K562 treated with DMSO at 1 percent for 4 hours (cell line): ENCODE data around the gene TRIM26. TPM values are rescaled to one million over a fixed set of nuclear protein-coding genes. Genes with fewer than 3 reads are reported as not detected.

ENCODE experiments used
- total RNA-seq: library from RNA; unstranded; fragments of 300-600 nt; gene quantifications from 2 replicates; pipeline ENCODE4 v1.2.3, GENCODE V29; 2022; ENCODE audit not compliant: insufficient read depth

TRIM26 gene
- 6.4 and 8.7 TPM in 2 replicates for total RNA-seq

DNA sequence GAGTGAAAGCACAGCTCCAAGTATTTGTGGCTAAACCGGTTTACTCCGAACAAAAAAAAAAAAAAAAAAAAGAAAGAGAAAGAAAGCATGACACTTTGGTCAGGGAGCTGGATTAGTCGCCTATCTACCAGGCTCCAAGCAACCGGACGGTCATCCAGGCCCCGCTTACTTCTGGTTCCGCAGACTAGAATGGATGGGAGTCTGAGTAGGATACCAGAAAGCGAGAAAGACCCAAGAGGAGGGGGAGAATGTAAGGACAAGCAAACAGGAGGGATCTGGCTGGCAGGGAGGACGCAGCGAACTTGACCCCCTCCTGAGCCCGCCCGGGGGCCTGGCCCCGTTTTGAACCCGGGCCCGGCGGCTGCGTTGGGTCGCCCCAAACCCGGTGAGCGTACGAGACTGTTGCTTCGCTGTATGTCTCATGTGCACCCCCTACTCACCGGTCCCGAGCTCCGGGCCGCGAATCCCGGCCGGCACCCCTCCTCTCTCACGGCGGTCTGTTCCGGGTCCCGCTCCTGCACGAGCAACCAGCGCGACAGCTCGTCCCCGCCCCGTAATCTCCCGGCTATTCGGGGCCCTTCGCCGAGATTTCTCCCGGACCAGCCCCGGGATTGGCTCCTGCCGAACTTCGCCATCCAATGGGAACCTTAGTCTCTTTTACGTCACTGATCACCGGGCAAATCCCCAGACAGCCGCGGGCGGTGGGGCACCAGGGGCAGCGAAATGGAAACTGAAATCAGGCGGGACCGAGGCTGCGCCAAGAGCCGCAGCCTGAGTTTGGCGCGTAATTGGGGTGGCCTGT, at the start of gene TRIM26:
Gene TRIM26, minus strand, starts transcription at position 542 of the 802 bp plus-strand sequence. CDS start 14,303 bp downstream, outside the sequence.

GRCh38 chr6:30163090-30163917, 49.9 kb downstream of the TRIM26 start, which contains the start of gene TRIM15:
Gene TRIM15, plus strand, starts transcription at chr6:30163546. Its CDS starts 139 bp downstream, at chr6:30163685.

DNA sequence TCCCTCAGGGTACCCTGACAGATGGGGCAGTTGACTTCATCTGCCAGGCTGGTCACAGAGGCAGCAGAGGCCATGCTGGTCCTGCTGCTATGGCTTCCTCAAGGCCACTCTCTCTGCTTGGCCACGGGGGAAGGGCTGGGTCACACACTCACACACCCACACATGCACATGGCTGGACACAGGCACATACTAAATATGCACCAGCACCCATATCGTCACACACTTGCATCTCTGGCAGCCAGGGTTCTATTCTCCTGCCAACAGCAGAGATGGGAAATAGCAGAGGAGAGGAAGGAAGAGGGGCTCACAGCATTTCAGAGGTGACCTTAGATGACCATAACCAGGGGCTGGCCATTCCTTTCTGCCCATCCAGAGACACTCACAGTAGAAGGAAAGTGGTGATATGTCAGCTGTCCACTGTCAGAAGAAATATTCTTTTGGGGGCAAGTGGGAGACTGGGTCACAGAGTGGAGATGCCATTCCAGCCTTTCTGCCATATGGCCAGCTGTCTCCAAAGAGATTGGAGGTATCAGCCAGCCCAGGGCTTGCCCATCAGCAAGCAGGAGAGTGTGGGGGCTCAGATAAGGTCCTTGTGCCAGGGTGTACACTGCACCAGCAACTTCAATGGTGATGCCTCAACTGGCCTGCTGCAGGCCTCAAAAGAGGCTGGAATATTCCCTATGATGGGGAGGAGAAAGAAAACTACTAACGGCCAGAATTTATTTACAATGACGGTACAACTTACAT, 52.2 kb downstream of the TRIM26 start, which contains the start of gene TRIM10:
Gene TRIM10, minus strand, starts transcription at position 427 of the 747 bp plus-strand sequence. Its CDS starts 353 bp downstream, at position 74.

DNA sequence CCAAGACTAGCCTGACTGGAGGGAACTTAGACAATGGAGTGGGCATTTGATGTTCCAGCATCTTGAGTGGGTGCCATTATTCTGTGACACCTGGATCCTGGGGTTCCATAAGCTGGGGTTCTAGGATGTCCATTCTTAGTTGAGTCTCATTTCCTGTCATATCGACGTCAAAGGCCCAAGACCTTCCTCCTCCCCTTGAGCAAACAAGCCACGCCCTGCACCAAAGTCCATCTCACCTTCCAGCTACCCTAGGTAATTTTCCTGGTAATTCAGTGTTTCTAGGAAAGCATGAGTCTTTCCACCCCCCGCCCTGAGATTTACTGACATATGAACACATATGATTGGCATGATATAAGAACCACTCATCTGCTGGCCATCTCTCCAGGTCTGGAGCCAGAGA, 77.4 kb downstream of the TRIM26 start, which contains the start of gene TRIM40:
Gene TRIM40, plus strand, starts transcription at position 384 of the 400 bp plus-strand sequence. CDS start 897 bp downstream, outside the sequence.

Other genes starting within 250 kb of the TRIM26 start
- gene POLR1H, start 152.1 kb downstream of the TRIM26 start, total RNA-seq = 73.6 and 77.7 TPM in 2 replicates
- gene PPP1R11, start 146.2 kb downstream of the TRIM26 start, total RNA-seq = 32.6 and 37.5 TPM in 2 replicates
- 2.3 and 3.7 TPM in 2 replicates for gene RNF39, start 137.6 kb downstream of the TRIM26 start, total RNA-seq
- gene TRIM31, start 100.3 kb downstream of the TRIM26 start, total RNA-seq = not detected in 2 replicates
- gene TRIM40, start 77.3 kb downstream of the TRIM26 start, total RNA-seq = not detected in 2 replicates
- not detected in 2 replicates for gene TRIM10, start 52.2 kb downstream of the TRIM26 start, total RNA-seq
- gene TRIM15, start 49.9 kb downstream of the TRIM26 start, total RNA-seq = not detected in 2 replicates
- 6.6 and 13.8 TPM in 2 replicates for gene TRIM39, start 113.5 kb upstream of the TRIM26 start, total RNA-seq
- gene RPP21, start 131.8 kb upstream of the TRIM26 start, total RNA-seq = 194 and 243 TPM in 2 replicates